ENCODE results near the gene SYTL5. TPM values are rescaled to one million over a fixed set of nuclear protein-coding genes. Genes with fewer than 3 reads are reported as not detected.
A peak's percentile ranks its signal among the peaks of the same experiment; 100 is the strongest.

The SYTL5 gene
- total RNA-seq, 1 experiment from 2014 or later = not detected

DNA sequence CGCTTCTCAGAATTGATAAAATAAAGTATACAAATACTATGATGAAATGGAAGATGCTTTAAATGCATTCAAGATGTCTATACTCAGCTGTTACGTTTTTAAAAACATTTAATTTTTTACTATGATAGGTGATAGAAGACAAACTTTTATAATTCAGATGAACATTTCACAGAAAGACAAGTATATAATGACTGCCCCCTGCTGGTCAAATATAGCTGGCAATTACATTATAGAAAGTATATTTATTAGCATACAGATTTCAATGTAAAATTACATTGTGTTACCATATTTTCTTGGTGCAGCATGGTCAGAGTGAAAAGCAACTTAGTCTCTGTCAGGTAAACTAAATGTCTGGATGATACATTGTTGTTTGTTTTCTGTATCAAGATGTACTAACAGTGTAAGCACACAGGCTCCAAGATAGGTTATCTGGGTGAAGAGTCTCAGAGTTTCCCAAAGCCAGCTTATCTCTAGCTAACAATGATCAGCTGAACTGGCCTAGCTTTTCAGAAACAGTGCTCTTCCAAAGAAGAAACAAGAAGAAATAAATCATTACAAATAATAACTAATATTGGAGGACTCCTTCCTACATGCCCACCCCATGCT is 160.2 kb downstream of the SYTL5 start:
- in situ Hi-C loops (cut with HindIII; ENCODE audit: low pct_unique_long_range_greater_than_20kb, low sequenced_read_pairs) = no loop called here
- peak; percentile 8 for DNase-seq (ENCODE audit: low read depth)

- in situ Hi-C loops (cut with HindIII; ENCODE audit: low pct_unique_long_range_greater_than_20kb, low sequenced_read_pairs) = no loop called here
- no peak for DNase-seq (ENCODE audit: low read depth)
These were observed 164.2 kb downstream of the SYTL5 start for GRCh38 chrX:38170556-38170955.

DNA sequence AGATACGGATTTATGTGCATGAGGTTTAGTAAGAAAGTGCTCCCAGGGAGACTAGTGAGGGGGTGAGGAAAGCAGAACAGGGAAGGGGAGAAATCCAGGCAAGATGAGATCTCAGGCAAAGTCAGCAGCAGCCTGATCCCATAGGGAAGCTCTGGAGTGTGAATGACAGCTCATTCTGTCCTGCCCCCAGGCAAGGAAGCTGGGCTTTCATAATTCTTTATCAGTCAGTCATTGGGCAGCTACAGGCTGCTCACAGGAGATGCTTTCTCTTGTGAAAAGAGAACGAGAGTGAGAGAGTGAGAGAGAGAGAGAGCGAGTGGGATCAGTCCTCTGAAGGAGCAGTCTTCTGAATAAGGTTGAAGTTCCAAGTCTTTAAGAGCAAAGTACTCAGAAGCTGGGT is 166.2 kb downstream of the SYTL5 start:
- in situ Hi-C loops (cut with HindIII; ENCODE audit: low pct_unique_long_range_greater_than_20kb, low sequenced_read_pairs) = no loop called here
- DNase-seq (ENCODE audit: low read depth) = no peak

- DNase-seq (ENCODE audit: low read depth) = peak; percentile 15
- in situ Hi-C loops (cut with HindIII; ENCODE audit: low pct_unique_long_range_greater_than_20kb, low sequenced_read_pairs) = no loop called here
These were observed 168.8 kb downstream of the SYTL5 start for GRCh38 chrX:38175139-38175538.

- no peak for DNase-seq (ENCODE audit: low read depth)
- in situ Hi-C loops (cut with HindIII; ENCODE audit: low pct_unique_long_range_greater_than_20kb, low sequenced_read_pairs) = no loop called here
These were observed 172.0 kb downstream of the SYTL5 start for GRCh38 chrX:38178396-38178795.

Other genes starting within 250 kb of the SYTL5 start
- 0.03 TPM in 1 of 2 replicates, not detected in the other for gene CYBB, start 226.5 kb upstream of the SYTL5 start, total RNA-seq (2014; rRNA removed; shearing (Covaris generic); ENCODE audit: low replicate concordance)
- 19.2 and 21.0 TPM in 2 replicates for gene DYNLT3, start 159.0 kb upstream of the SYTL5 start, total RNA-seq (2014; rRNA removed; shearing (Covaris generic); ENCODE audit: low replicate concordance)
- 7.1 and 22.4 TPM in 2 replicates for gene SRPX, start 214.3 kb downstream of the SYTL5 start, total RNA-seq (2014; rRNA removed; shearing (Covaris generic); ENCODE audit: low replicate concordance)

All from Caki2 (cell line).